ENCODE results near the gene RASL10B.

The RASL10B gene

DNA sequence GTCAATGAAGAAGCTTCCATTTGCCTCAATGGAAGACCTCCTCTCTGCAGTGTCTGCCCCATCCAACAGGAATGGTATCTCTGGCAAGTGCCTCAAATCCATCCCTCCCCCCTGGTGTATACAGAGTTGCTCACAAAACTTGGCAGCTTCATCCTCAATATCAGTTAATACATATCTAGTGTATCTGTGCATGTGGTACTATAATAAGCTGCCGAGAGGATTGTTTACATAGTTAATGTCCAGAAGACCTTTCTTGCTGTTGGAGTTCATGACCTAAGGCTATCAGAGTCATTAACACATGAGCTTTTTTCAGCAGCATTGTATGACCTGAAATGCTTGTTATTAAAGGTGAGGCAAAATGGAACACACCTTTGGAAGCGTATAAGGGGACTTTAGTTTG lies 14.0 kb upstream of the RASL10B start:
- no peak for DNase-seq (ENCODE audit: low read depth)

DNA sequence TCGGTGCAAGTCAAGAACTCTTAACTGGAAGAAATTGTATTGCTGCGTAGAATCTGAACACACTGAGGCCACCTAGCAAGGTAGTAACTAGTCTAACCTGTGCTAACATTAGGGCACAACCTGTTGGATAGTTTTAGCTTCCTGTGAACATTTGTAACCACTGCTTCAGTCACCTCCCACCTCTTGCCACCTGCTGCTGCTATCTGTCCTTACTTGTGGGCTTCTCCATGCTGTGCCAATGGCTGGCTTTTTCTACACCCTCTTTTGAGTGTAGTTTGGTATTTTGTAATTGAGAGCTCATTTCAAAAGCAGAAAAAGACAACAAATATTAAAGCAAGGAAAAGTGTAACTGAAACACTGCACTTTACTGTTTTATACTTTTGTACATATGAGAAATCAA lies 7.7 kb upstream of the RASL10B start:
- DNase-seq (ENCODE audit: low read depth): no peak

DNA sequence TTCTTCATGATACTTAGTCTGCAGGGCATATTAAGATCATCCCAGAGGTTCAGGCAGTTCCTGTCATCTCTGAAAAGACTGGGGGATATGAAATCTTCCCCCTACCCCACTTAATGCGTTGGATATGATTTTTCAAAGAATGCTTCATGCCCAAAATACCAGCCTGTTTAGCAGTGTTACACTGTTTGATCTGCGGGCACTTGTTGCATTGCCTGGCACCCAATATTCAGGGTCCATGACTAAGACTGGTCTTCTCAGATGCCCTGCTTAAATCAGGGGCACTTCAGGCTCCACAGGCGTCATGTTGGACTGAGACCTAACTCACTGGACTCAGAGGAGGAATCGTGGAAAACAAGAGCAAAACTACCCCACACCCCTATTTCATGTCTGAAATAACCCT lies 6.4 kb upstream of the RASL10B start:
- DNase-seq (ENCODE audit: low read depth): no peak

DNA sequence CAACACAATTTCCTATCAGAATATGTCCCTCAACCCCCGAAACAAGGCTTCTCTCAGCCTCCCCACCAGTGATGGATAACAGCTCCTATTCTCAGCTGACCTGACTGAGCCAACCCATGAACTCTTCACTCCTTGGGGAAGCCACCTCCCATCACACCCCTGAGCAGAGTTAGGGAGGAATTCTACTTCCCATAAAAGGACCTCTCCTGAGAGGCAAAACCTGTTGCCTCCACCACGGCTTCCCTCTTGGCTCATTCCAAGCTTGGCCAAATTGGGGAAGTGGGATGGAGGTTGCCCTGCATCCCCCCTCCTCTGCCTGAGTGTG lies 5.7 kb upstream of the RASL10B start:
- DNase-seq (ENCODE audit: low read depth): no peak

DNA sequence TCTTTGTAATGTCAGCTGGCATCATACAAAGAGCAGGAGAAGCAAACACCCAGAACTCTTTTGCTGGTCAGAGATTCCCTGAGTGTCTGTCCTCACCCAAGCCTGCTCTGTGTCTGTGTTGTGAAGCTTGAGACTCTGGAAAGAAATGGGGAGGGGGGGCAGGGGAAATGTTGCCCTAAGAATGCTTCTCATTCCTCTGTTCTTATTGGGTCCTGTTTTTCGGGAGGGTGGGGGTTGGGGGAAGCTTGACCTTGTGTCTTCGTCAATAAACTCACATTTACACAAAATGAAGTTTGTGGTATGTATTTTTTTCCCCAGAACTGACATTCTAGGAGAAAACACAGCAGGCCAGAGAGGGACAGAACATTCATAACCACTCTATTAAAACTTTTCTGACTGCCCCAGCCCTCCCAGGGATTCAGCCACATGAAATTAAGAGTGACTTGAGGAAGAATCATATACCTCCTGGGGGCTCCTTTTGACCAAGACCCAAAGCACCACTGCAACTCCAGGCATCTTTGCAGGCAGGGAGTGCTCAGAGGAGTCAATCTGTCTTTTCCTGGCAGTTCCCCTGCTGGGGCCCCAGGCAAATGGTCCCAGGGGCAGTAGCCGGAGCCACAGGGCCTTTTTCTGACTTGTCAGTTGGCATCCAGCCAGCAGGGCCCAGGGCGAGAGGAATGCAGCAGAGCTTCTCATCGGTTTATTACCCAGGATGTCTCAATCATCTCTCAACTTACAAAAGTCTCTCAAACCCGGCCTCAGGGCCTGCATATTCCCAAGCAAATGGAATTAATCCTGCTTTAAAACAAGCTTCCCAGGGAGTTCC lies 5.1 kb upstream of the RASL10B start:
- DNase-seq (ENCODE audit: low read depth): no peak

DNA sequence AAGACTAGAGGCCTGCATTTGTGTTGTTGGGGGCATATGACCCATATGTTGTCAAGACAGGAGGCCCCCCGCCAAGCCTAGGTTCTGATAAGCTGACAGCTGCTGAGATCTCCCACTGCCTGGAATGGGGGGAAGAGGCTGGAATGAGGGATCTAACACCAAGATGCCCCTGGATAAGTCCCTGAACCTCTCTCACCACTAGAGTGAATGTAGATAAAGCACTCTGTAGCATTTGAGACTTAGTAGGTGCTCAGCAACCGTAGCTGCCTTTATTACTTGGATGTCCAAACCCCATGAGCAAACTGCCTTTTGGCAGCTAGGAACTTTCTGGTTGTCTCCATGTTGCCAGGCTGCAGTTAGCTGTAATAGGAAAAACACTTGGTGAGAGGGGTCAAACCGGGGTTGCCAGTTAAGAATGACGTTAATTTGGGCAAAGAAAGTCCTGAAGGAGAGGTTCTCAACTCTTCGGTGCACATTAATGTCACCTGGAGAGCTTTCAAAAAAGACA lies 4.4 kb upstream of the RASL10B start:
- DNase-seq (ENCODE audit: low read depth): no peak

DNA sequence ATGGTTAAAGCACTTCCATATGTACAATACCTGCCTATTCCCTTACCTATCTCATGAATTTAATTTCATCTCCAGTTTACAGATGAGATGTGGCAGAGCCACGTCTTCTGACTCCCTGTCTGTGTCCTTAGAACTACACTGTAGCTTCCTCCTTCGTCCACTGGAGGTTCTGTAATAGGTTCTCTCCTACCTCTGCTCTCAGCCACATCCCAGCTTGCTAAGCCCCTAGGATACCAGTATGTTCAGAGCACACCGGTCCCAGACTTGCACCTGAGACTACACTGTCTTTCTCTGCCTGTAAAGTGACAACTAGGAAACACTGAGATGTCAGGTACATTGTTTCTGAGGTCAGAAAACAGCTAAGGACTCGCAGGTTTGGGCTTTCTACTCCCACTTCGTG lies 3.8 kb upstream of the RASL10B start:
- no peak for DNase-seq (ENCODE audit: low read depth)

DNA sequence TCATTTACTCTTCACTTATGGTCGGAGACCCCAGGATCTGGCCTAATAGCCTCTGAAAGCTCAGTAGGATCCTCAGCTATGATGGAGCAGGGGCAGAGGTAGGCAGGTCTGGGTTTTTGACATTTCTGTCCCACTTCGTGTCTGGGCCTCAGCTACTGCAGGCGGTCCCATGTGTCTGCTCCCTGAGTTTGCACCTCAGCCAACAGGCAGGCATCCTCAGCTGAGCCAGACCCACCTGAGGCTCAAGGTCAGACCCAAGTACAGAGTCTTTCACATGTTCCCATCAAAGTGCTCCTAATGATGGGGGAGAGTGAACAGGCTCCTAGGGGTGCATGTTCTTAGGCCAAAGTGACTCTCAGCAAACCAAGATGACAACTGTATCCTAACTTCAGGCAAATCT lies 2.9 kb upstream of the RASL10B start:
- DNase-seq (ENCODE audit: low read depth): no peak

DNA sequence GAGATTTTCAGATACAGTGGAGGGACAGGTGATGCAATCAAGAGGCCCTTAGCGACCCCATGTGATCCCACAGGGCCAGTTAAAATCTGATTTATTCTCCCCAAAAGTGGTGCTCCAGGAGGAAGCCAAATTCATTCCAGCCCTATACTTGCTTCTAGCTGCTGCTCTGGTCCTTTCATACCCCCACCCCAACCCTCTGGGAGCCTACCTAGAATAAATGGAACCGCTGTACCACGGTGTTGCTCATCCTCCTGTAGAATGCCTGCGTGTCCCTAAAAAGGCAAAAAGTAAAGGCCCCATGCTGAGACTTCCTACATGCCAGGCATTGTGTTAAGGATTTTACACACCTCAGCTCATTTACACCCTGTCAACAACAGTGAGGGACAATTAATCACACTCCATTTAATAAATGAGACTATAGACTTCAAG lies 2.0 kb upstream of the RASL10B start:
- no peak for DNase-seq (ENCODE audit: low read depth)

DNA sequence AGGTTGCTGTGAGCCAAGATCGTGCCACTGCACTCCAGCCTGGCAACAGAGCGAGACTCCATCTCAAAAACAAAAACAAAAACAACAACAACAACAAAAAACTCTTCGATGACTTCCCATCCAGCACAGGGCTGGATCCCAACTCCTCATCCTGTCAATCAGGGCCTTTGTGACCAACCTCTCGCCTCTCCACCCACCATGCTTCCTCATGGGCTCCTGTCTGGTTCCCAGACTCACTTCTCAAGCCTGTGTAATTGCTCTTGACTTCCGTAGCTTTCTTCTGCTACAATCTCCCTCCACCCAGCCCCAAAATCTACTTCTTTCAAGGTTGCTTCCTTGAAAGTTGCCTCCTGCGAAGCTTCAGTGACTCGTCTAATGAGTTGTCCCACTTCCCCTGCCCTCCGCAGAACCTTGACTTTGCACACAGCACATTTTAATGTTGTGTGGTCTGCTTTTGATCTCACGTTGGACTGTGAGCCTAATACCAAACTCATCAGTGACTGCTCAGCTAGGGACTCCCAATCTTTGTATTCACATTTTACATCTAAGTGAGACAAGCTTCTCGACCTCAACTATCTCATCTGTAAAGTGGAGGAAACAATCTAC lies 936 bp upstream of the RASL10B start:
- no peak for DNase-seq (ENCODE audit: low read depth)

DNA sequence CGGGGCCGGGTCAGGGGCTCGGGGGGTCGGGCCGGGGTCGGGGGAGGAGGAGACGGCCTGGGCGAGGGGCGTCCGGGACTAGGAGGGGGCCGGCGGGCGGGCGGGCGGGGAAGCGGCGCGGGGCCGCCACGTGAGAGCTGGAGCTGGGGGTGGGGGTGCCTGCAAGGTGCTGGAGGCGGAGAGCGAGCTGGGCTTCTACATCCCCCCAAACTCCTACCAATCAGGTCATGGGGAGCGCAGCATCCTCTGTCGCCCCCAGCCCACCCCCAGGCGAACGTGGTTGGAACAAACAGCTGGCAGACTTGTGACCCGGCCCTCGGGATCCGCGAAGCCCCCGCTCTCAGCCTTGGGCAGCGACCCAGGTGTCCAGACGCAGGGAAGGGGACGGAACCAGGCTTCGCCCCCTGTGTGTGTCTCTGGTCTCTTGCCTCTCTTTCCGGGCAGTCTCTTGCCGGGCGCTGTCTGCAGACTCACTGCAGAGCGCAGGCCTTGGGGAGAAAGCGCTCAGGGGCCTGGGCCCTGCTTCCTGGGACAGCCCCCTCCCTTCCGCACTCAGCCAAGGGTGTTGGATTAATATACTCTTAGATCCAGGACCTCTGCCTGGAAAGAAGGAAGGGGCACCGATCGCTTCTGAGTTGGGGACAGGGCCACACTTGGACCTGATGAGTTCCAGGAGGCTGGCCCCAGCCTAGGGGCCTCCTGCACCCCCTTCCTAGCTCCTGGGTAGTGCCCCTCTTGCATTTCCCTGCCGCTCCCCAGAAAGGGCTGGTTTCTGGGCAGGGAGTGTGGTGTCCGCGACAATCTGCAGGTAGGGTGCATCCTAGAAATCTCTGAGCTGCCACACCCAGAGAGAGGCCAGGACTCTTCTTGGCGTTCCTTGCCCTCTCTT lies 722 bp downstream of the RASL10B start:
- DNase-seq (ENCODE audit: low read depth): no peak

DNA sequence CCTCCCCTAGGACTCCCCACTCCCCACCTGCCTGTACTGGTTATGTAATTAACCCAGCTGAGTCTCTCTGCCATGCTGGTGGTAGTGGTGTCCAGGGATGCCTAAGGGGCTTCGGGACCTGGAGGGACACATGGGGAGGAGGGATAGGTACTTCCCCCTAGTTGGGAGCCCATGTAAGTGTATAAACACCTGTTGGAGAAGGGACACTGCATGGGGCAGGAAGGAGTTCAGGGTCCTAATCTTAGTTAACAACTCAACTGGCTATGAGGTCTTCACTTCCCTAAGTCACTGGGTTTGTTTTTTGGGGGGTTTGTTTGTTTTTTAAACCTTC lies 1.3 kb downstream of the RASL10B start:
- DNase-seq (ENCODE audit: low read depth): no peak

DNA sequence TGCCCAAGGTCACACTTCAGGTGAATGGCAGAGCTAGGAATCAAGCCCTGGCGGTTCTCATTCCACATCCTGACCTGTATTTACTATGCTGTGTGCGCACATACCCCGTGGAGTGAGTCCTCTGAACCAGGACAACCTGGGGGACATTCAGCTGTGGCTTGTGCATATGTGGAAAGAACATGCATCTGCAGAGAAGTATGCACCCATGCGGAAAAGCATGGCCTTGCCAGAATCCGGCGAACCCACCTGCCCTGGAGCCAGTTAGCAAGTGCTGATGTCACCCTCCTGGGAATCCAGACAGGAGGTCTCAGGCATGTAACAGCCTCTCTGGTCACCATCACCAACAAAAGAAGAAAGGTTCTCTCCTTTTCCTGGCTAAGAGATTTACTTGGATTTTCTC lies 1.9 kb downstream of the RASL10B start:
- DNase-seq (ENCODE audit: low read depth): no peak

DNA sequence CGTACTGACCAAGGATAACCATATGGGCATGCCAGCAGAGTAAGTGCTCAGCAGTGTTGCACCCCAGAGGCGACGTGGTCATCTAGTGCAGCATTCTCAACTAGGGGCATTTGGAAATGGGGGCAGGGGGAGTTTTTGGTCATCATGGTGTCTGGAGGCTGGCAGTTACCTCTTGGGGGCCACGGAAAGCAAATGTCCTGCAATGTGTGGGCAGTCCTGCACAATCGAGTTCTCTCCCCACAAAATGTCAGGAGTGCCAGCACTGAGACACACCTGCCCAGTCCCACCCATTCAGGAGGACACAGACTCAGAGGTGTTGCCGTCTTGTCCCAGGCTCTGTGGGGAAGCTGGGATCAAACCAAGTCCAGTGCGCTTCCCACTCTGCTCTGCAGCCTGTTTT lies 3.0 kb downstream of the RASL10B start:
- DNase-seq (ENCODE audit: low read depth): no peak

DNA sequence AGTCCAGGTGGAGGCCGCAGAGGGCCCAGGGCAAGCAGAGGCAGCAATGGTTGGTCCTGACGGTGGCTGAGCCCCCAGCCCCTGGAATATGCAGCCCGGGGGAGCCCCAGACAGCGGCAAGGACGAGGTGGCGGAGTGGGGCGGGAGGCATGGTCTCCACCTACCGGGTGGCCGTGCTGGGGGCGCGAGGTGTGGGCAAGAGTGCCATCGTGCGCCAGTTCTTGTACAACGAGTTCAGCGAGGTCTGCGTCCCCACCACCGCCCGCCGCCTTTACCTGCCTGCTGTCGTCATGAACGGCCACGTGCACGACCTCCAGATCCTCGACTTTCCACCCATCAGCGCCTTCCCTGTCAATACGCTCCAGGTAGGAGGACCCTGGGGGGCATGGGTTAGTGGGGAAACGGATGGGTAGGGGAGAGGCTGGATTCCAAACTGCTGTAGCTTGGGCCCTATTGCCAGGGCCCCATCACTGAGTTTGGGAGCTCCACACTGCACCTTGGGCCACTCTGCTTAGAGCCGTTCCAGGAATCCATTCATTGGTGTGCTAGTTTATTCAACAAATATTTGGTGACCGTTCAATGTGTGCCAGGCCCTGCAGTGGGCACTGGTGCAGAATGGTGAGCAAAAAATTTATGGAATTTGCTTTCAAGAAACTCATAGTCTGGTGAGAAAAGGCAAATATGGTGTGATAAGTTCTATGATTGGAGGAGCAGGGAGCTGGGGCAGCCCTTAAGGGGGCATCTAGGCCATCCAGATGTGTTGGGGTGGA lies 3.8 kb downstream of the RASL10B start:
- DNase-seq (ENCODE audit: low read depth): no peak

DNA sequence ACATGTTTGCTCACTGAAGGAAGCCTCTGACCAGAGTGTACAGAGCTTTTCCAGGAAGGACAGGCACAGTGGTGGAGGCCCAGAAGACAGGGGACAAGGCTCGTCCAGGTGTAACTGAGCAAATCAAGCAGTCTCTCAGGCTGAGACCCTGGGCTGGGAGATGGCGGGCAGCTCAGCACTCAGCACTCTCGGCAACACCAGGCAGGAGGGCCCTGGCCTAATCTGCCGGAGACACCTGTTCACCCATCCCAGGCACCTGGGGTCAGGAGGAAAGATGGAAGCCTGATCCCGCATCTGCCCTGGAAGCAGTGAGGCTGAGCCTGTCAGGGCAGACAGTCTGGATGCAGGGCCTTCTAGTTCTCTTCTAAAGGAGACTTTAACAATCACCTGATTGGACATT lies 4.8 kb downstream of the RASL10B start:
- no peak for DNase-seq (ENCODE audit: low read depth)

DNA sequence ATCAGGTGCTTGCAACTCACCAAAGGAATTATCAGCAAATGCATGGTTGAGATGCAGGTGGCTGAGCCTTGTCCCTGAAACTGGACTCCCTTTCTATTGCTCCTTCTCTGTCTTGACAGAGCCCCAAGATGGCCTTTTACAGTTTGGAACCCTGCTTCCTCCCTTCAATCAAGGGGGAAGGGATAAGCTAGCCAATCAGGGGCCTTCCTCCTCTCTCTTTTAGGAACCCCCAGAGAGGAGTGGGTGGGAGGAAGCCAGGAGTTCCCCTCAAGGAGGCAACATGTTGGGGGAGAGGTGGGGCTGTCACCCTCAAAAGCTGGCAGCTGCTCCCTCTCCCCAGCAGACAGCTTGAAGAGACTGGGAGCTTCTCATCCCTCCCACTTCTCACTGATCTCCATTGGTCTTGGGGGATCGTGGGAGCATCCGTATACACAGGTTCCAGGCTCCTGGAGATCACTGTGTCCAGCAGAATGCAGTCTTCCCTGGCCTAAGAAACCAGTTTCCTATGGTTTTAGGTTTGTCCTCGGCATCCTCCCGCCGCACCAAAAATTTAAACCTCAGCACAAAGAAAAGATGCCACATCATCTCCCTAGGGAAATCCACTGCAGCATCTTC lies 7.2 kb downstream of the RASL10B start:
- no peak for DNase-seq (ENCODE audit: low read depth)

DNA sequence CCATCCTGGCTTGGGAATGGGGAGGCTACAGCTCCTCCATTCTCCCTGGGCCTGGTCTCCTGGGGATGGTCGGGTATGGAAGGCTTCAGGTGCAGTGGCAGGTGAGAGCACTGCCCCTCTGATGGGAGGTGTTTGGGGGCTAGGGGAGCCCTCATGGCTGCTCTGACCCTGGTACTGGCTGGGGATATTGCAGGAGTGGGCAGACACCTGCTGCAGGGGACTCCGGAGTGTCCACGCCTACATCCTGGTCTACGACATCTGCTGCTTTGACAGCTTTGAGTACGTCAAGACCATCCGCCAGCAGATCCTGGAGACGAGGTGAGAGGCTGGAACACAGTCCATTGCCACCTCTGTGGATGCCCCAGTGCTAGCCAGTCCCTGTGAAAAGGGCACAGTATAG lies 8.8 kb downstream of the RASL10B start:
- DNase-seq (ENCODE audit: low read depth): no peak

DNA sequence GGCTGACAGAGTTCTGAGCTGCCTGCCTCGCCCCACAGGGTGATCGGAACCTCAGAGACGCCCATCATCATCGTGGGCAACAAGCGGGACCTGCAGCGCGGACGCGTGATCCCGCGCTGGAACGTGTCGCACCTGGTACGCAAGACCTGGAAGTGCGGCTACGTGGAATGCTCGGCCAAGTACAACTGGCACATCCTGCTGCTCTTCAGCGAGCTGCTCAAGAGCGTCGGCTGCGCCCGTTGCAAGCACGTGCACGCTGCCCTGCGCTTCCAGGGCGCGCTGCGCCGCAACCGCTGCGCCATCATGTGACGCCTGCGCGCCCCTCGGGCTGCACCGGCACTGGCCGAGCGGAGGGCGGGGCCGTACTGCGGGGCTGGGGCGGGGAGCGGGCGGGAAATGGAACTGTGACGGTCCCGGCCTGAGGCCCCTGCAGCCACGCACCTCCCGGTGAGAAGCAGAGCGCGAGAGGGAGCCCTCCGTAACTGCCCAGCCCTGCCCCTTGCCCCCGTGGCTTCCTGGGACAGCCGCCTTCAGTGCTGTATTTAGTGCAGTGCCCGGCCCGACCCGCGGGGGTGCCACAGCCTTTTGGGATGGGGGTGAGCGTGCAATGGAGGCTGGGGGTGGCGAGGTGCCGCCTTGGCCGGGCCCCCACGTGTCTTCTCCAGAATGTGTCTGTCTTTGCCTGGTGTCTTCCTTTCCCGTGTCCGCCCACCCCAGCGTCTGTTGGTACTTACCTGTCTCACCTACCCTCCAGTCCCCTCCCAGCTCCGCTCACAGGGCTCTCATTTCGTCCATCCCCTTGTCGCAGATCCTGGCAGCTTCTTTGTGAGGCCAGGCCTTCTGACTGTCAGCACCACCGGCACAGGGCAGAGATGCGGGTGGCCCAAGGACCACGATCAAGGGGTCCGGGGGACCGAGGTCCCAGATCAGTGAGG lies 9.8 kb downstream of the RASL10B start:
- DNase-seq (ENCODE audit: low read depth): no peak

DNA sequence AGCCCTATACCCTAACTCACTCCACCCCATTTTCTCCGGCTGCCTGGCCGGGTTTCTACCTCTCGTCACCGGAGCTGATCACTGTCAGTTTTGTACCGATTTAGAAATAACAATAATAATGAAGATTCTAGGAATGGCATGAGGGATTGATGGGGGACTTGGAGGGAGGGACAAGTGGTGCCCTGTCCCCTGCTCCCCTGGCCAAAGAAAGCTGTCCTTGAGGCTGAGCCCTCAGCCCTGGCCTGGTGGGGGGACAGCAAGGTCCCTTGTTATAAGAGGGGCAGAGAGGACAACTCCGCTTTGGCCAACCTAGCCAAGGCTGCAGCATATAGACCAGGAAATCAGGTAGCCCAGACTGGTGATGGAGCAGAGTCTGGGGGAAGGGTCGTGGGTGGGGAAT lies 11.1 kb downstream of the RASL10B start:
- no peak for DNase-seq (ENCODE audit: low read depth)
